Measurements from ENCODE around the gene CAMSAP1.

CAMSAP1 gene

DNA sequence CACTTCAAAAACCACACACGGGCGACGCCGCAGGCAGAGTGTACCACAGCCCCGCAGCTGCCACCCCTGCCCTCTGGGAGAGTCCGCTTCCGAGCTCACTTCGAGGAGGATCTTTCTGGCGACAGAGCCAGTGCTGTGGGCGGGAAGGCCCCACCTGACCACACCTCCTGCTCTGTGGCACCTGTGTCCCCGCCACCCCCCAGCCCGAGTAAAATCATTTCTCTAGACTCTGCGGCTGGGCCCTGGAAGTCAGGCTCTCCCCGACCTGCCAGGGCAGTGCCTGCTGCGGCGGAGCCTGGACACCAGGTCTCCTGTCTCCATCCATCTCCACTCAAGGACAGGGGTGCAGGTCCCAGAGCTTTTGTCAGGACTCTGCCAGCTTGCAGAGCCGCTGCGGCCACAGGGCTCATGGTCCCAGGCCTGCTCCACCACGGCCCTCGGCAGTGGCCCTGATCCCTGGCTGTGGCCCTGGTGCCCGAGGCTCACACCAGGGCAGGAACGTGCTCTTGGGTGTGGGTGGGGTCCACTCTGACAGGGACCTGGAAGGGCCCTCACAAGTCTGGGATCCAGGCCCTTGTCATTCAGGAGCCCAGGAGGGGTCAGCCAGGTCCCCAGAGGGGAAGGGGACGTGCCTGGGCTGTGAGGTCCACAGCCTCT is 20.9 kb upstream of the CAMSAP1 start:
- TF ChIP-seq, protein P1, sequence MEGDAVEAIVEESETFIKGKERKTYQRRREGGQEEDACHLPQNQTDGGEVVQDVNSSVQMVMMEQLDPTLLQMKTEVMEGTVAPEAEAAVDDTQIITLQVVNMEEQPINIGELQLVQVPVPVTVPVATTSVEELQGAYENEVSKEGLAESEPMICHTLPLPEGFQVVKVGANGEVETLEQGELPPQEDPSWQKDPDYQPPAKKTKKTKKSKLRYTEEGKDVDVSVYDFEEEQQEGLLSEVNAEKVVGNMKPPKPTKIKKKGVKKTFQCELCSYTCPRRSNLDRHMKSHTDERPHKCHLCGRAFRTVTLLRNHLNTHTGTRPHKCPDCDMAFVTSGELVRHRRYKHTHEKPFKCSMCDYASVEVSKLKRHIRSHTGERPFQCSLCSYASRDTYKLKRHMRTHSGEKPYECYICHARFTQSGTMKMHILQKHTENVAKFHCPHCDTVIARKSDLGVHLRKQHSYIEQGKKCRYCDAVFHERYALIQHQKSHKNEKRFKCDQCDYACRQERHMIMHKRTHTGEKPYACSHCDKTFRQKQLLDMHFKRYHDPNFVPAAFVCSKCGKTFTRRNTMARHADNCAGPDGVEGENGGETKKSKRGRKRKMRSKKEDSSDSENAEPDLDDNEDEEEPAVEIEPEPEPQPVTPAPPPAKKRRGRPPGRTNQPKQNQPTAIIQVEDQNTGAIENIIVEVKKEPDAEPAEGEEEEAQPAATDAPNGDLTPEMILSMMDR (IDR thresholded peaks at IDR 0.05; ENCODE audit: insufficient read depth, low read depth, low read length, missing control alignments), result no peak
- no peak for DNase-seq (ENCODE audit: low read depth)
- no peak overlapping the region for H3K4me3 ChIP-seq (ENCODE audit: low read depth, low read length)

DNA sequence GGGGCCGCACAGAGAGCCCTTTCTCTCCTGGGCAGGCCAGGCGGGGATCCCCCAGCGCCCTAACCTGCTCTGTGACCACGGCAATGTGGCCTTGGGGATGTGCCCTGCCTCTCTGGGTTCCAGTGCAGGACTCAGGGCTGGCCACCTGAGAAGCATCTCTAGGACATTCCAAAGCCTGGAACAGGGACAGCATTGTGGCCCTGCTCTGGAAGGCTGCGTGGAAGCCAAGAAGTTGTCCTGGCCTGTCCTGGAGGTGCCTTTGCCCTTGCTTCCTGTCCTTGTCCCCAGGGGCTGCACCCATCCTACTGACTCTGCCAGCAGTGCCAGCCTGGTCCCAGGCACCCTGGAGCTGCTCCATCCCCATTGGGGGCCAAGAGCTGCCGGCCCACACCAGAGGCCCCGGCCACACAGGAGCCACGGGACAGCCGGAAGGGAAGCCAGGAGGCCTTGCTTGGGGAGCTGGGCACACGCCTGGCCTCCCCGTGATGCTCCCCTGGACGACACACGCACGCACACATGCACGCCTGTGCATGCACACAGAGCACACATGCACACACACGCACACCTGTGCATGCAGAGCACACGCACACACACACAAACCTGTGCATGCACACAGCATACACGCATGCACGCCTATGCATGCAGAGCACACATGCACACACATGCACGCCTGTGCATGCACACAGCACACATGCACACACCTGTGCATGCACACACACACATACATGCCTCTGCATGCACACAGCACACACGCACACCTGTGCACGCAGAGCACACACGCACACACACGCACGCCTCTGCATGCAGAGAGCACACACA is 20.1 kb upstream of the CAMSAP1 start:
- no peak overlapping the region for H3K4me3 ChIP-seq (ENCODE audit: low read depth, low read length)
- no peak for DNase-seq (ENCODE audit: low read depth)
- TF ChIP-seq, protein P1 (IDR thresholded peaks at IDR 0.05; ENCODE audit: insufficient read depth, low read depth, low read length, missing control alignments), result no peak

DNA sequence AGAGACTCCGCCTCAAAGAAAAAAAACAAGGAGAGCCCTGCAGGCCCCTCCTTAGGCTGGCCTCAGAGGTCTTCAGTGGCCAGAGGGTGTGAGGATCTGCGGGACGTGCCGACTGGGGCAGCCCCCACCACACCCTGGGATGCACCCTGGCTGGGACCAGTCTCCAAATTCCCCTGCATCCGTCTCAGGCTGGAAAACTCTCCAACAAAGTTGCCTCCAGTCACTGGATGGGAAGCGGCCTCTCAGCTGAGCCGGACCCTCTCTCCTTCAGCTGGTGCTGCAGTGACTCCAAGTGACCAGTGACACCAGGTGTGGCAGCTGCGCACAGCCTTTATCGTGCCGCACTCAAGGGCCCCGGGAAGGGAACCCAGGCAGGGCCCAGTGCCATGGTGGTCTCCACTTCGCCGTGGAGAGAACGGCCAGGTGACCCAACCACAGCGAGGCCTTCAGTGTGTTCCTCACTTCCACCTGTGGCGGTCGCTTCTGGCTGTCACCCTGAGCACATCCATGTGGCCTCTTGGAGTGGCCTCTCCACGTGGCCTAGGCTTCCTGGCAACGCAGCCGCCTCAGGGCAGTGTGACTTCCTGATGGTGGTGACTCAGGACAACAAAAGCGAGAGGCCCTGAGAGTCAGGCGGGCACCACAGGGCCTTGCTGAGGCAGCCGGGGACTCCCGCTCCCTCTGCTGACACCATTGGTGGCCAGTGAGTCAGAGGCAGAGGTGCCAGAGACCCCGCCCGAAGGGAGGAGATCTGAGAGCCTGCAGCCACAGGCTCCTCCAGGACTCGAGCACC is 19.3 kb upstream of the CAMSAP1 start:
- DNase-seq (ENCODE audit: low read depth), result peak; percentile 72
- TF ChIP-seq, protein P1 (IDR thresholded peaks at IDR 0.05; ENCODE audit: insufficient read depth, low read depth, low read length, missing control alignments), result no peak
- H3K4me3 ChIP-seq (ENCODE audit: low read depth, low read length), result no peak overlapping the region

DNA sequence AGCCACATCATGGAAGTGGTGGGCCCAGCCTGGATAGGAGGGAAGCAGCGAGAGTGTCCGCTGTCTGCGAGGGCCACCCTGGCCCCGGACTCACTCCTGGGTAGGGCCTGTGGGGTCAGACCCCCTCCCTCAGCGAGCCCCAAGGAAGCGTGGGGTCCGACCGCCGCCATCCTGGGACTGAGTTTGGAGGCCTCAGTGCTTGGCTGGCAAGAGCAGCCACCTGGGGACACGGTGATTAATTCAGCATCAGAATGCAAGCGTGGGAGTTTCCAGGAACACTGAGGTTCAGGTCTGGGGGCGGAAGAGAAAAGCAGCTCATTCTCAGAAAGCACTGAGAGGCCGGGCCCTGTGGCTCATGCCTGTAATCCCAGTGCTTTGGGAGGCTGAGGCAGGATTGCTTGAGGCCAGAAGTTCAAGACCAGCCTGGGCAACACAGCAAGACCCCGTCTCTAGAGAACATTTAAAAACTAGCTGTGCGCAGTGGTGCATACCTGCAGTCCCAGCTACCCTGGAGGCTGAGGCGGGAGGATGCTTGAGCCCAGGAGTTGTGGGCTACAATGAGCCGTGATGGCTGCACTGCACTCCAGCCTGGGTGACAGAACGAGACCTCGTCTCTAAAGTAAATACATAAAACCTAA is 18.3 kb upstream of the CAMSAP1 start:
- DNase-seq (ENCODE audit: low read depth), result peak; percentile 69
- TF ChIP-seq, protein P1 (IDR thresholded peaks at IDR 0.05; ENCODE audit: insufficient read depth, low read depth, low read length, missing control alignments), result no peak
- H3K4me3 ChIP-seq (ENCODE audit: low read depth, low read length), result no peak overlapping the region

DNA sequence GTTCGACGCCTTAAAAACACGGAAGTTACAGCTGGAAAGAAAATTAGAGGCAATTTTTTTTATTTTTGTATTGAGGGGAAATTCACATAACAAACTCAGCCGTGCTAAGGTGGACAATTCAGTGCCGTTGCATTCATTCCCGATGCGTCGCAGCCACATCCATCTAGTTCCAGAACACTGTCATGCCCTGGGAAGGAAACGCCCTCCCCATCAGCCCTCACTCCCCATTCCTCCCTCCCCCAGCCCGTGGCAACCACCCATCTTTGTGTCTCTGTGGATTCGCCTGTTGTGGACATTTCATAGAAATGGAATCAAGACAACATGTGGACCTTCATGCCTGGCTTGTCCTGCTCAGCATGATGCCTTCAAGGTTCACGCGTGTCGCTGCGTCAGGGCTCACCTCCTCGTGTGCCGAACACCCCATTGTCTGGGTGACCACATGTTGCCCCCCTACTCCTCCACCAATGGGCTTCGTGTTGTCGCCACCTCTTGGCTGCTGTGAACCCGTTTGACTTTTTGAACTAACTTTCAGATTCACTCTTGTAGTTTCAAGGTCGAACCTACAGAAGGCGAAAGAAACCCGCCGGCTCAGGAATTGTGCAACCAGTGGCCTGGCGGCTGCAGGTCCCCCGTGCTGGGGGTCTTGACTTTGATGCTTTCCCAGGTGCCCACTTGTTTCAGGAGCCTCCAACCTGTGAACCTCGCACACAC is 17.4 kb upstream of the CAMSAP1 start:
- DNase-seq (ENCODE audit: low read depth), result peak; percentile 32
- TF ChIP-seq, protein P1 (IDR thresholded peaks at IDR 0.05; ENCODE audit: insufficient read depth, low read depth, low read length, missing control alignments), result peak; percentile 10
- no peak overlapping the region for H3K4me3 ChIP-seq (ENCODE audit: low read depth, low read length)

DNA sequence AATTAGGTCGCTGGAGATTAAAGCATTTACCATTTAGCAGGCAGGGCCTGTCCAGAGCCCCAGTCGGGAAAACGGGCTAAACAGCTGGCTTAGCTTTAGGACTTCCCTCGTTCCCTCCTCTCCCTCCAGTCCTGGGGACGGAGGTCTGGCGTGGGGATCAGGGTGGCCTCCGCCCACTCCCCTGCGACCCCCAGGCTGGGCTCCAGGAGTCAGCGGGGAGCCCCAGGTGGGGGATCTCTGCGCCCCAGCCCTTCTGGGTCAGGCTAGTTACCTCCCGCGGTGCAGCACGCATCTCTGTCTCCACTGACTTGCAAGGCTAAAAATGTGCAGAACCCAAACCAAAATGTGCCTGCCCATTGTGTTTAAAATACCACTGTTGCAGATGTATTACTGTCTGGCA is 16.2 kb upstream of the CAMSAP1 start:
- no peak for DNase-seq (ENCODE audit: low read depth)
- TF ChIP-seq, protein P1 (IDR thresholded peaks at IDR 0.05; ENCODE audit: insufficient read depth, low read depth, low read length, missing control alignments), result no peak
- H3K4me3 ChIP-seq (ENCODE audit: low read depth, low read length), result no peak overlapping the region
